ENCODE measurements around the gene RNU6-9. TPM values are rescaled to one million over a fixed set of nuclear protein-coding genes. Genes with fewer than 3 reads are reported as not detected.
A peak's percentile ranks its signal among the peaks of the same experiment; 100 is the strongest.

The RNU6-9 gene
- total and polyA plus RNA-seq, 2 of the 13 experiments (the other 11 are each of a cell fraction or from before 2014, with no cell fraction given), result under 0.01 TPM; not detected in 1

GRCh38 chr19:892894-893689 lies at the start of gene RNU6-9, which contains the start of gene MED16 (continued):
- TF ChIP-seq ZNF354B (CRISPR knock-in tag; IDR thresholded peaks at IDR 0.05) (peak; percentile 81; the same call in 1 of the 2 replicates), GLMP (CRISPR knock-in tag; IDR thresholded peaks at IDR 0.05; ENCODE audit: borderline replicate concordance) (no peak), PAX8 (CRISPR knock-in tag; IDR thresholded peaks at IDR 0.05; ENCODE audit: borderline replicate concordance) (no peak), ZNF263 (CRISPR knock-in tag; IDR thresholded peaks at IDR 0.05) (0 out of 2 replicates have a peak, but pooled peaks have one; percentile 21), BCL6 (CRISPR knock-in tag; IDR thresholded peaks at IDR 0.05) (peak; percentile 37; the same call in 1 of the 2 replicates), POLR2G (IDR thresholded peaks at IDR 0.05; ENCODE audit: low read depth, low read length) (peak; percentile 88), TP53 (CRISPR knock-in tag; conservative IDR thresholded peaks at IDR 0.05) (0 out of 2 replicates have a peak, but pooled peaks have one; percentile 46), ZNF563 (CRISPR knock-in tag; IDR thresholded peaks at IDR 0.05) (peak; percentile 54; the same call in 1 of the 2 replicates), SP5 (CRISPR knock-in tag; IDR thresholded peaks at IDR 0.05; ENCODE audit: borderline replicate concordance, low read depth) (0 out of 2 replicates have a peak, but pooled peaks have one; percentile 18), ZNF337 (CRISPR knock-in tag; IDR thresholded peaks at IDR 0.05; ENCODE audit: borderline replicate concordance, low read depth) (no peak), ZBTB38 (CRISPR knock-in tag; IDR thresholded peaks at IDR 0.05) (peak; percentile 66; the same call in 1 of the 2 replicates), ARHGAP35 (CRISPR knock-in tag; IDR thresholded peaks at IDR 0.05; ENCODE audit: borderline replicate concordance) (no peak), NPAS2 (CRISPR knock-in tag; IDR thresholded peaks at IDR 0.05; ENCODE audit: borderline replicate concordance) (no peak), POLR2A (IDR thresholded peaks at IDR 0.05; ENCODE audit: insufficient read depth in 1 of 2, low read depth in 2 of 2, low read length in 2 of 2) (peak; percentile 78 to 84), MIXL1 (CRISPR knock-in tag; IDR thresholded peaks at IDR 0.05) (0 out of 2 replicates have a peak, but pooled peaks have one; percentile 30), ZNF136 (CRISPR knock-in tag; IDR thresholded peaks at IDR 0.05; ENCODE audit: low read depth) (0 out of 2 replicates have a peak, but pooled peaks have one; percentile 28)
- TF ChIP-seq, protein P1, sequence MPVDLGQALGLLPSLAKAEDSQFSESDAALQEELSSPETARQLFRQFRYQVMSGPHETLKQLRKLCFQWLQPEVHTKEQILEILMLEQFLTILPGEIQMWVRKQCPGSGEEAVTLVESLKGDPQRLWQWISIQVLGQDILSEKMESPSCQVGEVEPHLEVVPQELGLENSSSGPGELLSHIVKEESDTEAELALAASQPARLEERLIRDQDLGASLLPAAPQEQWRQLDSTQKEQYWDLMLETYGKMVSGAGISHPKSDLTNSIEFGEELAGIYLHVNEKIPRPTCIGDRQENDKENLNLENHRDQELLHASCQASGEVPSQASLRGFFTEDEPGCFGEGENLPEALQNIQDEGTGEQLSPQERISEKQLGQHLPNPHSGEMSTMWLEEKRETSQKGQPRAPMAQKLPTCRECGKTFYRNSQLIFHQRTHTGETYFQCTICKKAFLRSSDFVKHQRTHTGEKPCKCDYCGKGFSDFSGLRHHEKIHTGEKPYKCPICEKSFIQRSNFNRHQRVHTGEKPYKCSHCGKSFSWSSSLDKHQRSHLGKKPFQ (CRISPR knock-in tag; IDR thresholded peaks at IDR 0.05; ENCODE audit: insufficient replicate concordance), result no peak
- TF ChIP-seq, protein P2, sequence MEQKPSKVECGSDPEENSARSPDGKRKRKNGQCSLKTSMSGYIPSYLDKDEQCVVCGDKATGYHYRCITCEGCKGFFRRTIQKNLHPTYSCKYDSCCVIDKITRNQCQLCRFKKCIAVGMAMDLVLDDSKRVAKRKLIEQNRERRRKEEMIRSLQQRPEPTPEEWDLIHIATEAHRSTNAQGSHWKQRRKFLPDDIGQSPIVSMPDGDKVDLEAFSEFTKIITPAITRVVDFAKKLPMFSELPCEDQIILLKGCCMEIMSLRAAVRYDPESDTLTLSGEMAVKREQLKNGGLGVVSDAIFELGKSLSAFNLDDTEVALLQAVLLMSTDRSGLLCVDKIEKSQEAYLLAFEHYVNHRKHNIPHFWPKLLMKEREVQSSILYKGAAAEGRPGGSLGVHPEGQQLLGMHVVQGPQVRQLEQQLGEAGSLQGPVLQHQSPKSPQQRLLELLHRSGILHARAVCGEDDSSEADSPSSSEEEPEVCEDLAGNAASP (CRISPR knock-in tag; IDR thresholded peaks at IDR 0.05; ENCODE audit: borderline replicate concordance), result no peak
- TF ChIP-seq, protein P3, sequence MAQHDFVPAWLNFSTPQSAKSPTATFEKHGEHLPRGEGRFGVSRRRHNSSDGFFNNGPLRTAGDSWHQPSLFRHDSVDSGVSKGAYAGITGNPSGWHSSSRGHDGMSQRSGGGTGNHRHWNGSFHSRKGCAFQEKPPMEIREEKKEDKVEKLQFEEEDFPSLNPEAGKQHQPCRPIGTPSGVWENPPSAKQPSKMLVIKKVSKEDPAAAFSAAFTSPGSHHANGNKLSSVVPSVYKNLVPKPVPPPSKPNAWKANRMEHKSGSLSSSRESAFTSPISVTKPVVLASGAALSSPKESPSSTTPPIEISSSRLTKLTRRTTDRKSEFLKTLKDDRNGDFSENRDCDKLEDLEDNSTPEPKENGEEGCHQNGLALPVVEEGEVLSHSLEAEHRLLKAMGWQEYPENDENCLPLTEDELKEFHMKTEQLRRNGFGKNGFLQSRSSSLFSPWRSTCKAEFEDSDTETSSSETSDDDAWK (CRISPR knock-in tag; IDR thresholded peaks at IDR 0.05), result no peak
- TF ChIP-seq, protein P4, sequence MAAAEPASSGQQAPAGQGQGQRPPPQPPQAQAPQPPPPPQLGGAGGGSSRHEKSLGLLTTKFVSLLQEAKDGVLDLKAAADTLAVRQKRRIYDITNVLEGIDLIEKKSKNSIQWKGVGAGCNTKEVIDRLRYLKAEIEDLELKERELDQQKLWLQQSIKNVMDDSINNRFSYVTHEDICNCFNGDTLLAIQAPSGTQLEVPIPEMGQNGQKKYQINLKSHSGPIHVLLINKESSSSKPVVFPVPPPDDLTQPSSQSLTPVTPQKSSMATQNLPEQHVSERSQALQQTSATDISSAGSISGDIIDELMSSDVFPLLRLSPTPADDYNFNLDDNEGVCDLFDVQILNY (CRISPR knock-in tag; conservative IDR thresholded peaks at IDR 0.05), result peak; percentile 51; the same call in 1 of the 2 replicates

All from HepG2 (cell line).